Breast epithelium (tissue), 4 donors: ENCODE measurements around the gene TOX2. TPM values are rescaled to one million over a fixed set of nuclear protein-coding genes. Genes with fewer than 3 reads are reported as not detected.

ENCODE experiments used
- DNase-seq, 2 donors: peaks; one replicate each; pipeline ENCODE4 v3.0.0-alpha.2; 2019; ENCODE audit warnings: low spot score in 2 of 2
- H3K27ac ChIP-seq, 2 donors: fragments of 200-600 bp; sonication (generic) in 1 of 2; one replicate each; pipeline ENCODE4 v1.5.1; 2016 to 2019; ENCODE audit warnings: mild to moderate bottlenecking in 1 of 2
- H3K27me3 ChIP-seq, 2 donors: fragments of 200-600 bp; sonication (generic) in 1 of 2; one replicate each; pipeline versions ENCODE4 v1.5.1 to v1.6.0; 2017 to 2019; ENCODE audit warnings: control low read depth in 1 of 2, mild to moderate bottlenecking in 1 of 2
- H3K36me3 ChIP-seq: fragments of 200-600 bp; one replicate; pipeline ENCODE4 v1.5.1; 2019
- H3K4me1 ChIP-seq, 2 donors: fragments of 200-600 bp; sonication (generic); one replicate each; pipeline ENCODE4 v1.5.1; 2016 to 2019; ENCODE audit warnings: control low read depth in 1 of 2
- H3K4me3 ChIP-seq, 3 donors: fragments of 200-600 bp; sonication (generic); 1 replicate in 2 of 3; 2 replicates in 1 of 3; pipeline ENCODE4 v1.5.1; 2016 to 2019; ENCODE audit warnings: mild to moderate bottlenecking in 3 of 3, moderate library complexity in 2 of 3
- H3K9me3 ChIP-seq, 2 donors: fragments of 200-600 bp; sonication (generic) in 1 of 2; one replicate each; pipeline ENCODE4 v1.5.1; 2016 to 2019; ENCODE audit warnings: control low read depth in 1 of 2
- POLR2A ChIP-seq: fragments of 450-650 bp; IDR thresholded peaks from one replicate; pipeline ENCODE4 v1.6.1; 2016; ENCODE audit warnings: antibody characterized with exemption, mild to moderate bottlenecking, moderate library complexity
- POLR2AphosphoS5 ChIP-seq, 3 donors: sonication (generic); formaldehyde crosslinking; IDR thresholded peaks; one replicate each; pipeline ENCODE4 v1.6.1; 2017; ENCODE audit warnings: antibody characterized with exemption in 3 of 3
- intact Hi-C: fragments of 100-400 bp; cut with DNase I; formaldehyde crosslinking; loops from one replicate; pipeline ENCODE4 v1.15.1; 2023; ENCODE audit warnings: low total_unique reads
- total RNA-seq, 3 donors: library from RNA; depleted of rRNA; stranded (reverse); fragments of >200 nt; gene quantifications; one replicate each; pipeline ENCODE4 v1.1.0, GENCODE V29; 2016
- TF ChIP-seq, protein P1 (sequence below), 3 donors: fragments of 450-650 bp; IDR thresholded peaks; one replicate each; pipeline ENCODE4 v1.5.1; 2016 to 2017; ENCODE audit warnings: antibody characterized with exemption in 3 of 3, mild to moderate bottlenecking in 3 of 3, moderate library complexity in 3 of 3

TOX2 gene
- total RNA-seq, 3 donors from 2014 or later: 0.44 to 7.4 (median 0.66) TPM

DNA sequence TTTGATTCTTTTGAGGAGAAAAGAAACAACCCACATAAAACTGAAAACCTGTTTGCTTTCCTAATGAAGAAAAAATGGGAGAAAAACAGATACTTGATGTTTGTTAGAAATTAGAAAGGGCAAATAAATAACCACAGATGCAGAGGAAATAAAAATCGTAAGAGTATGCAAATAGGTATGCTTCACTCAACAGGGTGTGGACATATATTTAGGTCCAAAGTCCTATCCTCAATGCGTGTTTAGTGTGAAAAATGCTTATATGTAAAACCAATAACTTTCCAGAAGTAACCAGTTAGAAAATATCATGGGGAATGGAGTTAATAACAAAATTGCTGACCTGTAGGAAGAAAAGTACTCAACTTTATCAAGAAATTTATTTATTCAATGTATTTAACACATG lies 135.7 kb downstream of the TOX2 start:
- no peaks in the 10 kb centered on the region for H3K4me1 ChIP-seq
- intact Hi-C loops: loop anchor here (1.0 kb wide), 1 partner anchor 8 kb away; no protein-coding TSS in a partner anchor
- no peaks in the 10 kb centered on the region for H3K36me3 ChIP-seq
- TF ChIP-seq, protein P1, sequence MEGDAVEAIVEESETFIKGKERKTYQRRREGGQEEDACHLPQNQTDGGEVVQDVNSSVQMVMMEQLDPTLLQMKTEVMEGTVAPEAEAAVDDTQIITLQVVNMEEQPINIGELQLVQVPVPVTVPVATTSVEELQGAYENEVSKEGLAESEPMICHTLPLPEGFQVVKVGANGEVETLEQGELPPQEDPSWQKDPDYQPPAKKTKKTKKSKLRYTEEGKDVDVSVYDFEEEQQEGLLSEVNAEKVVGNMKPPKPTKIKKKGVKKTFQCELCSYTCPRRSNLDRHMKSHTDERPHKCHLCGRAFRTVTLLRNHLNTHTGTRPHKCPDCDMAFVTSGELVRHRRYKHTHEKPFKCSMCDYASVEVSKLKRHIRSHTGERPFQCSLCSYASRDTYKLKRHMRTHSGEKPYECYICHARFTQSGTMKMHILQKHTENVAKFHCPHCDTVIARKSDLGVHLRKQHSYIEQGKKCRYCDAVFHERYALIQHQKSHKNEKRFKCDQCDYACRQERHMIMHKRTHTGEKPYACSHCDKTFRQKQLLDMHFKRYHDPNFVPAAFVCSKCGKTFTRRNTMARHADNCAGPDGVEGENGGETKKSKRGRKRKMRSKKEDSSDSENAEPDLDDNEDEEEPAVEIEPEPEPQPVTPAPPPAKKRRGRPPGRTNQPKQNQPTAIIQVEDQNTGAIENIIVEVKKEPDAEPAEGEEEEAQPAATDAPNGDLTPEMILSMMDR (IDR thresholded peaks at IDR 0.05): no peak
- TF ChIP-seq POLR2A: no peak
- TF ChIP-seq POLR2AphosphoS5 (IDR thresholded peaks at IDR 0.05): no peak
- H3K27ac ChIP-seq: no peak overlapping the region
- DNase-seq: no peak
- H3K27me3 ChIP-seq: no peaks in the 10 kb centered on the region
- no peaks in the 10 kb centered on the region for H3K9me3 ChIP-seq
- H3K4me3 ChIP-seq: no peak overlapping the region

GRCh38 chr20:44050925-44051660 lies 136.4 kb downstream of the TOX2 start:
- intact Hi-C loops: loop anchor here (1.0 kb wide), 1 partner anchor 9 kb away; no protein-coding TSS in a partner anchor
- H3K4me1 ChIP-seq: no peaks in the 10 kb centered on the region
- no peaks in the 10 kb centered on the region for H3K9me3 ChIP-seq
- H3K4me3 ChIP-seq: no peak overlapping the region
- TF ChIP-seq POLR2A (no peak), POLR2AphosphoS5 (IDR thresholded peaks at IDR 0.05) (no peak)
- TF ChIP-seq, protein P1 (IDR thresholded peaks at IDR 0.05): no peak
- no peaks in the 10 kb centered on the region for H3K36me3 ChIP-seq
- no peak overlapping the region for H3K27ac ChIP-seq
- no peaks in the 10 kb centered on the region for H3K27me3 ChIP-seq
- peak in 1 of 2 donors; percentile 14 for DNase-seq

DNA sequence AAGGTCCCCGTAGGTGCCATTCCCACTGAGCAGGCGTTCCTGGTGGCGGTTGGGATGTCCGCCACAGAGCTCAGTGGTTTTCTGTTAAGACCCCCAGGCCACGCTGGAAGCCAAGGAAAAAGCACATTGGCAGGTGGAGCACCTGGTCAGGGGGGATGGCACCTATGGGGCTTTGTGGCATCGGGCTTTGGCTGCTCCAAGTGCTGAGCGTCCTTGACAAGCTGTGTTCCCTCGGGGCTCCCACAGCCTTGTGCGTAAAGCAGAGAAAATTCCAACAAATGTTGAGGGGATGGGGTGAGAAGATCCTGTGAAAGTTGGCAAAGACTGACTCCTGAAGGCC lies 137.0 kb downstream of the TOX2 start:
- Histone ChIP-seq H3K4me3 (no peak overlapping the region), H3K27me3 (no peaks in the 10 kb centered on the region), H3K9me3 (no peaks in the 10 kb centered on the region), H3K4me1 (no peaks in the 10 kb centered on the region), H3K27ac (no peak overlapping the region), H3K36me3 (no peaks in the 10 kb centered on the region)
- DNase-seq: peak in 1 of 2 donors; percentile 11
- TF ChIP-seq POLR2AphosphoS5 (IDR thresholded peaks at IDR 0.05) (no peak), POLR2A (no peak)
- TF ChIP-seq, protein P1 (IDR thresholded peaks at IDR 0.05): no peak
- intact Hi-C loops: no loop called here

GRCh38 chr20:44052166-44052565 lies 137.5 kb downstream of the TOX2 start:
- TF ChIP-seq POLR2A: no peak
- TF ChIP-seq, protein P1 (IDR thresholded peaks at IDR 0.05): no peak
- TF ChIP-seq POLR2AphosphoS5 (IDR thresholded peaks at IDR 0.05): no peak
- Histone ChIP-seq H3K36me3 (no peaks in the 10 kb centered on the region), H3K27me3 (no peaks in the 10 kb centered on the region), H3K27ac (no peak overlapping the region), H3K4me3 (no peak overlapping the region), H3K9me3 (no peaks in the 10 kb centered on the region), H3K4me1 (no peaks in the 10 kb centered on the region)
- peak in 1 of 2 donors; percentile 1 for DNase-seq
- intact Hi-C loops: no loop called here

GRCh38 chr20:44053046-44053445 lies 138.4 kb downstream of the TOX2 start:
- no peaks in the 10 kb centered on the region for H3K9me3 ChIP-seq
- intact Hi-C loops: no loop called here
- H3K4me3 ChIP-seq: no peak overlapping the region
- no peaks in the 10 kb centered on the region for H3K4me1 ChIP-seq
- no peaks in the 10 kb centered on the region for H3K36me3 ChIP-seq
- no peak overlapping the region for H3K27ac ChIP-seq
- H3K27me3 ChIP-seq: no peaks in the 10 kb centered on the region
- no peak for DNase-seq
- TF ChIP-seq POLR2AphosphoS5 (IDR thresholded peaks at IDR 0.05): no peak
- TF ChIP-seq, protein P1 (IDR thresholded peaks at IDR 0.05): no peak
